Stimulated activated CD4-positive, alpha-beta T cell treated with anti-CD3 and anti-CD28 coated beads, Interleukin-4, amount 100 ng/mL, for 4 hours (primary cell): ENCODE results near the gene ZNF783.
"Not testable (repeated sequence)": the region's sequence is repeated elsewhere in the genome, so short reads cannot be mapped to it uniquely, and the experiment has no call there.

Experiments
- DNase-seq, 2 experiments: peaks; one replicate each; pipeline ENCODE4 v3.0.0-alpha.2; 2020

Gene ZNF783

DNA sequence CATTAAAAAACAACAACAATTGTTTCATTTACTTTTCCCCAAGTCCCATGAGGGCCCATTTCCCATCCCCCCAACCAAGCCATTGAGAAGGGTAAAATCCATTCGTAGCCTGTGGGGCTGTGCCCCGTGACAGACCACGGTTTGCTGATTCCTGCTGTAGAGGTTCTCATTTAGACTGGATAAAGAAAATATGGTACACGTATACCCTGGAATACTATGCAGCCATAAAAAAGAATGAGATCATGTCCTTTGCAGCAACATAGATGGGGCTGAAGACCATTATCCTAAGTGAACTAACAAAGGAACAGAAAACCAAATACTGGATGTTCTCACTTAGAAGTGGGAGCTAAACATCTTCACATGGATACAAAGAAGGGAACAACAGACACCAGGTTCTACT lies 44.9 kb downstream of the ZNF783 start:
- DNase-seq = no peak

DNA sequence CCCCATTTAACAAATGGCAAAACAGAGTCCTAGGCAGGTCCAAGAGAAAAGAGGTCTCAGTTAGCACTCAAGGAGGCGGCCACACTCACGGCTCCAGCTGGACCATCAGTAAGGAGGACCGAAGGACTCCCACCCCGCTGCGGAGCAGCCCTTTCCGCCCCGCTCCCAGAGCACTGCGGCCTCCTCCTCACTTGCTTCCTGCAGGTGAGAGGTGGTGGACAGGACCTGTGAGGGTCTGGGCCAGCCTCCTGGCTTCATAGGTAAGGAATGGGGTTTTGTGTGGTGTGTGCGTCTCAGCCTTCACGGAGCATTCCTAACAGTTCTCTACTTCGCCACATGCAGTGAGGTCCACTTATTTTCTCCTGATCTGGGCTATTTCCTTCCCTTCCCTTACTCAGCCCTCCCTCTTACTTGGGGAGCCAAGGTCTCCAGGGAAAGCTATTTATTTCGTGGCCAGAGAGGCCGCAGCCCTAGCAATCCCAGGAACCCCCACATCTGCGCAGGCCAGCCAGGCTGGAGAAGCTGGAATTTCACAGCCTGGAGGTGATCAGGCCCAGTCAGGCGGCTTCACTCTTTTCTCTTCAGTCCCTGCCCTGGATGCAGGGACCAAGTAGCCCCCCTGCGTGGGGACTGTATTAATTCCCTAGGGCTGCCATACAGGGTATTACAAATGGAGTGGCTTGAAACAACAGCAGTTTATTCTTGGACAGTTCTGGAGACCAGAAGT lies 45.9 kb downstream of the ZNF783 start:
- no peak for DNase-seq

DNA sequence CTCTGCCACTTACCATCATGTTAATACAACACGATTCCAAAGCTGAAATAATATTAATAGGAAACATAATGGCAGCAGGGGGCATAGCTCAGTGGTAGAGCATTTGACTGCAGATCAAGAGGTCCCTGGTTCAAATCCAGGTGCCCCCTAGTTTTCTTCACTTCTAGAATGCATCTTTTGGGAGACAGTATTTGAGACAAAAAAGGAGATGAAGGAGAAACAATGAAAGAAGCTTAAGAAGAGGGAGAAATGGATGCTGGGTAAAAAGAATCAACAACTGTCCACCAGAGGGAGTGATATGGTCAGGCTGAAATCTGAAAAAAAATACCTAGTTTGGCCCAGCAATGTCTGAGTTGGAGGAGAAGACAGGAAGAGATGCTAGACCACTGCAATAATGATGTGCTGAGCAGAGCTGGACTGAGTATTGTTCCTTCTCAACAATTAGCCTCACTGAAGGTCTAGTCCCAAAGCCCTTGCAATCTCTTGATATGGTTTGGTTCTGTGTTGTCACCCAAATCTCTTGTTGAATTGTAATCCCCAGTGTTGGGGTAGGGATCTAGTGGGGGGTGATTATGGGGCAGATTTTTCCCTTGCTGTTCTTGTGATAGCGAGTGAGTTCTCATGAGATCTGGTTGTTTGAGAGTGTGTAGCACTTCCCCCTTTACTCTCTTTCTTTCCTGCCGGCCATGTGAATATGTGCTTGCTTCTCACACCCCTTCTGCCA lies 48.3 kb downstream of the ZNF783 start:
- DNase-seq = no peak

DNA sequence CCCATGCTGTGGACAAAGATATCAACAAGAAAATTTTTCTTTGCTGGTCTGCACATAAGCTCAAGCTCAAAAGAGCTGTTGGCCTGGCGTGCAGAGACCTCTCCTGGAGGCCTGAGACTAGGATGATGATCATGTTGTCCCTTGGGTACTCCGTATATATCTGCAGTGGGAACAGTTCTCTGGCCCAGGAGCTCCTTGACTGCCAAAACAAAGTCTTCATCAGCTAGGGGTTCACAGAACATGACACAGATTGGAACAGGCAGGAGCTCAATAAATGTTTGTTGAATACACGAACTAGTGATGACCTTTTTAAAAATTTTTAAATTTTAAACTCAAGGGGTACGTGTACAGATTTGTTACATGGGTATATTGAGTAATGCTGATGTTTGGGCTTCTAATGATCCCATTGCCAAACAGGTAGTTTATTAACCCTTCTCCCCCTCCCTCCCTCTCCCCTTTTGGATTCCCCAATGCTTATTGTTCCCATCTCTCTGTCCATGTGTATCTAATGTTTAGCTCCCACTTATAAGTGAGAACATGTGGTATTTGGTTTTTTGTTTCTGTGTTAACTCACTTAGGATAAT lies 49.1 kb downstream of the ZNF783 start:
- no peak for DNase-seq

DNA sequence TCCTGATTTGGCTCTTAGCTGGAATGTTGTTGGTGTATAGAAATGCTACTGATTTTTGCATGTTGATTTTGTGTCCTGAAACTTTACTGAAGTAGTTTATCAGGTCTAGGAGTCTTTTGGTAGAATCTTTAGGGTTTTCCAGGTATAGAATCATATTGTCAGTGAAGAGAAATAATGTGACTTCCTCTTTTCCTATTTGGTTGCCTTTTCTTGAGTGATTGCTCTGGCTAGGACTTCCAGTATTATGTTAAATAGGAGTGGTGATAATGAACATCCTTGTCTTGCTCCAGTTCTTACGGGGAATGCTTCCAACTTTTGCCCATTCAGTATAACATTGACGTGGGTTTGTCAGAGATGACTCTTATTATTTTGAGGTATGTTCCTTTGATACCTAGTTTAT lies 52.0 kb downstream of the ZNF783 start:
- no peak for DNase-seq

DNA sequence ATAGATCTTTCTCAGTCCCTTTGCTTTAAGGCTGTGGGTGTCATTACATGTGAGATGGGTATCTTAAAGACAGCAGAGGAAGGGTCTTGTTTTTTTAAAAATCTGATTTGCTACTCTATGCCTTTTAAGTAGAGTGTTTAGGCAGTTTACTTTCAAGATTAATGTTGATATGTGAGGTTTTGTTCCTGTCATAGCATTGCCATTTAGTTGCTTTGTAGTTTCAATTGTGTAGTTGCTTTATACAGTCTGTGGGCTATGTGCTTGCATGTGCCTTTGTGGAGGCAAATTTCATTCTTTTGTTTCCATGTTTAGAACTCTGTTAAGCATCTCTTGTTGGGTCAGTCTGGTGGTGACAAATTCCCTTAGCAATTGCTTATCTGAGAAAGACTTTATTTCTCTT lies 54.6 kb downstream of the ZNF783 start:
- no peak for DNase-seq

DNA sequence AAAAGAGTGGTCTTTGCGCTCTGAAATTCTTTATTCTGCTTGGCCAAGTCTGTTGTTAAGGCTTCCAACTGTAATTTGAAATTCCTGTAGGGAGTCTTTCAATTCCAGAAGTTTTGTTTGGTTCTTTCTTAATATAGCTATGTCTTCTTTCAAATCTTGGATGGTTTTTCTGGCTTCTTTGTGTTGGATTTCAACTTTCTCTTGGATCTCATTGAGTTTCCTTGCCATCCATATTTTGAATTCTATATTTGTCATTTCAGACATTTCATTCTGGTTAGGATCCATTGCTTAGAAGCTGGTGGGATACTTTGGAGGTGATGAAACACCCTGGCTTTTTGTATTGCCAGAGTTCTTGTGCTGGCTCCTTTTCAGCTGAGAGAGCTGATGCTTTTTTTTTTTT lies 55.5 kb downstream of the ZNF783 start:
- DNase-seq = no peak

DNA sequence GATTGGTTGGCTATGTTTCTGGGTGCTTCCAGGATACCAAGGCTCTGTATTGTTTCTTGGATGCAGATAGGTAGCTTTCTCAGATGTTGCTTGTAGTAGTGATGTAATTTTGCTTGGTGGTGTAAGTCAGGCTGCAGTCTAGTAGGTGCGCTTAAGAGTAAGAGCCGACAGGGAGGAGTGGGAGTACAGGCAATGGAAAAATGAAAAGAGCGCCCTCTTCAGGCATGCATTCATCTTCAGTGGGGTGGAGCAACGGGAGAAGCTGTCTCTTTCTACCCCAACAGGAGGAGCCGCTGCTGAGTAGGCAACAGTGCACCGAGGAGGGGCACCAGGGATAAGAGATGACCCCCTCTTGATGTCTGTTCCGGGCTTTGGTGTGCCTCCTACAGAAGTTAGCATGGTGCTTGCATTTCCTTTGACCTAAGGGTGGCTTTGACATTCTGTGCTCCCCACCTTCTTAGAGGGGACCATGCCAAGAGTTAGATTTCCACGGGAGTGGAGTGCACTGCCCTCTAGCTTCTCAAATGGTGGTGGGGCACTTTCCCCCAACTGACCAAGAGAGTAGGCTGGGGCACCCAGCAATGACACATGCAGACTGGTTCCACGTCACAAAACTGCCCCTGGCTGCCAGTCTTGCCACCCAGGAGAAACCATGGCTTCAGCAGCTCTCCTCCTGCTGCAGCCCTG lies 56.1 kb downstream of the ZNF783 start:
- DNase-seq = no peak

DNA sequence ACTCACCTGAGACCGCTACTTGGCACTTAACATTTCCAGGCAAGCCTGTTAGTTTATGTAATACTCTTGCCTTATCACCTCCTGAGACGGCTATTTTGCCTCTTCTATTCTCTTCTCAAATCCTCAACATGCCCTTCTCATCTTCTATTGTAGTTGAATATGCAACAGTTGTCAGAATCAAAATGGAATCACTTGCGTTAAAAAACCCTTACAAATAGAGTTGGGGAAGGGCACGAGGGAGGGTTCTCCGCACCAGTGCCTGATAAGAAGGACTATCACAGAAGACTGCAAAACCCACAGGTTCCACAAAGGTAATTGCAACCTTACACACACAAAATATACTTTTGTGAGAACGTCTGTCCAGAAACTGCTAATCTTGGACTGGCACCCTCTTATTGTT lies 57.4 kb downstream of the ZNF783 start:
- DNase-seq = no peak

DNA sequence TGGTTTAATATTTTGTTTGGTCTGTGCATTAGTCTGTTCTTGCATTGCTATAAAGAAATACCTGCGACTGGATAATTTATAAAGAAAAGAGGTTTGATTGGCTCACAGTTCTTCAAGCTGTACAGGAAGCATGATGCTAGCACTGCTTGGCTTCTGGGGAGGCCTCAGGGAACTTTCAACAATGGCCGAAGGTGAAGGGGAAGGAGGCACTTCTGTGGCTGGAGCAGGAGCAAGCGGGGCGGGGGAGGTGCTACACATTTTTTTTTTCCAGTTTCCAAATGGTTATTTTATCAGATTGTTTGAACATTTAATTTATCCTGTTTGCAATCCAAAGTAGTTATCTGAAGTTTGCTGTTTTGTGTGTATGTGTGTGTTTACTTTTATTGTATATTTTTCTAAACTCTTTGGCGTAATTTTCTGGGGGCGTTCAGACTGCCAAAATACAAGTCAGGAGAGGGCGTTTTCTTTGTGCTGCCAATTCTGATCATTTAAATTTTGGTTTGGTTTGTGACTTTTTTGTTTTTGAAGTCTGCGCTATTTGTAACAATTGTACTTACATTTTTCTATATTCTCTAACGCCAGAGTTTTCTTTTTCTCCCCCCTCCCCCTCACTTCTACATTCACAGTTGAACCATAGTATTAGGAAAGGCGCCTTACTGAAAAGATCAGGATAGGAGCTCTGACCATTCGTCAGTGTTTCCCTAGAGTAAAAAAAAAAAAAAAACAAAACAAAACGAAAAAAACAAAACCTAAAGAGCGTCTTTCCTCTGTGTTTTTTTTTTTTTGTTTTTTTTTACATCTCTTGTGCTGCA lies 58.5 kb downstream of the ZNF783 start:
- DNase-seq = no peak

DNA sequence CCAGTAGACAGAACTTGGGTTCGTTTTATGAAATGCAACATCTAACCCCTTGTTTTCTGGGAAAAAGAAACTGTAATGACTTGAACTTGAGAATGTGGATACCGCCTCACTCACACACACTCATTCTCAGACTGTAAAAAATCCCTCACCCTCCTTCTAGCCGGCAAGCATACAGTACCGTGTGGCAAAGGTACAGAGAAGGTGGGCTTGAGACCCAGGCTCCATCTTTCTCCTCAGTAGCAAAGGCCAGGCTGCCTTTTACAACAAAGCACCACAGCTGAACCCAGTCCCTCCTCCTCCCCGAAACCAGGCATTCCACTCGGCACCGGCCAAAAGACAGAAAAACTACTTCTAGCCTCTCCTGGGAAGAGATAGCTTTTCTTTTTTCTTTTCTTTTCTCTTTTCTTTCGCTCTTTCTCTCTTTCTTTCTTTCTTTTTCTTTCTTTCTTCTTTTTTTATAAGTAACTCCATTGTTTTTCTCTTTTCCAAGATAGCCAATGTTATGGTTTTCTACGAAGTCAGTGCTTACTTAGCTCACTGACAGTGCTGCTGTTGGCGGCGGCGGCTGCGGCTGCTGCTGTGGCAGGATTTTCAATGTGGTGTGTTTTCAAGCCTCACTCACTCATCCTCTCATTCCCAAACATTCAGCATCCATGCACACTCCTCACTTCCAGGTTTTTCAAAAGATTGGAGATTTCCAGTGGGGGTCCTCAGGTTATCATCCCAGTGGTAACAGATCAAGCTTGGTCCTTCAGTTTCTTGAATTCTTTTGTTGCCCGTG lies 59.3 kb downstream of the ZNF783 start:
- DNase-seq = not testable (repeated sequence)

DNA sequence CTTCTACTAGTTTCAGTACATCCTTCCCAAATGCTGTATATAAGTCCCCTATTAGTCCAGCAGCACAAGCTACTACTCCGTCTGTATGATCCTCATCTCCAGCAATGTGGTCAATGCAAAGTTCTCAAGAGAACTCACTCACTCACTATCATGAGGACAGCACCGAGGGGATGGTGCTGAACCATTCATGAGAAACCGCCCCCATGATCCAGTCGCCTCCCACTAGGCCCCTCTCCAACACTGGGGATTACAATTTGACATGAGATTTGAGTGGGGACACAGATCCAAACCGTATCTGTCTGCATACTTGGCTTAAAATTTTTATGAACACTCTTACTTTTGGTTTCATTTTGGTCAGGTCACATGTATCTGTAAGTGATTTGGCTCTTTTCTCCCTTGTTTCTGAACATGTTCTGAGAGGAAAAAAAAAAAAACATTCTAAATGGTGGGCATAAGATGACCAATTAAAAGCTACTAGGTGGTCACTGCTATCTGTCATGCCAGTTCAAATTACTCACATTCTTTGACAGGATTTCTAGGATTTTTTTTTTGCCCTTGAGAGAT lies 60.1 kb downstream of the ZNF783 start:
- no peak for DNase-seq

DNA sequence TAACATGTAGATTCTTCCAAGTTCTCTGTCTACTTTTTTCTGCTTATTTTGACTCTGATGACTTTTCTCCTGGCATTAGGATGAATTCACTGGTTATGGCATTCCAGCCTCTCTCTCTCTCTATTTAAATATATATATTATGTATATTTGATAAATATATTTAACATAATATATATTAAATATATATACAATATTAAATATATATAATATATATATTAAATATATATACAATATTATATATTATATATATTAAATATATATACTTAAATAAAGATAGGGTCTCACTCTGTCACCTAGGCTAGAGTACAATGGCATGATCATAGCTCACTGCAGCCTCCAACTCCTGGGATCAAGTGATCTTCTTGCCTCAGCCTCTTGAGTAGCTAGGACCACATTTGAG lies 60.7 kb downstream of the ZNF783 start:
- DNase-seq = no peak

DNA sequence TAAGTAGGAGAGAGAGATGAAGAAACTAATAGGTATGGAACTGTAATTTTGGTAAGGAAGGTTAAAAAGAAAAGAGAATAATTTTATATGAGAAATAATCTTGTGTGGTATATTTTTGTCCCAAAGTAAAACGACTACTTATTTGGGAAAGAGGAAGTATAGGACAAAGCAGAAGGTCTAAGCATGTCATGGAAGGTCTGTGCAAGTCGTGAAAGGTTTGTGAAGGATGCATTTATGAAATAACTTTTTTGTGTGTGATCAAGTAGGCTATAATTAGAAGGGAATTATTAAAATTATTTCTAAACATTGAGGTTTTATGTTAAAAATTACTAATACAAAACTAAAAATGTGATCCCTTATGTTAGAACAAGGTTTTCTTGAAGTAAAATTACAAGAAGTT lies 63.3 kb downstream of the ZNF783 start:
- DNase-seq = no peak

DNA sequence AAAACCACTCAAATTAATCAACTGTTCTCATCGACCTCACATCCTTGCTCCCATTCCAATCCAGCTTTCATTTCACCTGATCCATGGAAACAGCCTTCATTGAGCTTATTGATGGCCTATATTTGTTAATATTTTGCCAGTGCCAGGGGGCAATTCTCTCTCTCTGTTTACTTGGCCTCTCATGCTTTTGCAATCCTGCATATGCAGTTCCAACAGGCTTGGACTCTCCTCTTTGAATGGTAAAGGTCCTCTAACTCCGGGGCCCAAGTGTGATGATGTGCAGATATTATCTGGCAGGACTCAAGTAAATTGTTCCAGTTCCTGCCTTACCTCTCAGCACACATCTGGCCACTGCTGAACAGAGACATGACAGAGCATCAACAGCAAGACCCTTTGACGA lies 67.3 kb downstream of the ZNF783 start:
- DNase-seq = no peak

DNA sequence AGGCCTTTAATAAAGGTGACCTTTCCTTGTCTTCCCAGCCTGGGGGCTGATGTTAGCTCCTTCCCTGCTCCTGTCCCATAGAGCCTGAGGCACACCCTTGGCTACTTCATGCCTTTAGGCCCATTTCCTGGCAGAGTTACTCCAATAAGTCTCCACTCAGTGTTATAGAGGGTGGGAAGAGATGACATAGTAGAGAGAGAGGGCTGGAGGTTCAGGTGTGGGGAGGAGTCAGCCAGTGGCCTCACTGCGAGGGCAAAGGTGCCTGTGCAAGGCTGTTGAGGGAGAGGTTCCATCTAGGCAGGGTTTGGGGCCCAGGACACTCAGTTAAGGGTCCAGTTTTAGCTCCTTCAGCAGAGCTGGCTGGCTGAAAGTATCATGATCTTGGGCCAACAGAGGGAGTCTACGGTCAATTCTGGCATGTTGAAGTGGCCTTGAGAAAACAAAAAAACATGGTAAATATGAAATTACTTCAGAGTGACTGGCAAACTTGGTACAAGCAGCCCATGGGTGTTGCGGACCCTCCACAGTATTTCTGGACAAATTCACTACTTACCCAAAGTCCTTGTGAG lies 67.9 kb downstream of the ZNF783 start:
- DNase-seq = no peak

DNA sequence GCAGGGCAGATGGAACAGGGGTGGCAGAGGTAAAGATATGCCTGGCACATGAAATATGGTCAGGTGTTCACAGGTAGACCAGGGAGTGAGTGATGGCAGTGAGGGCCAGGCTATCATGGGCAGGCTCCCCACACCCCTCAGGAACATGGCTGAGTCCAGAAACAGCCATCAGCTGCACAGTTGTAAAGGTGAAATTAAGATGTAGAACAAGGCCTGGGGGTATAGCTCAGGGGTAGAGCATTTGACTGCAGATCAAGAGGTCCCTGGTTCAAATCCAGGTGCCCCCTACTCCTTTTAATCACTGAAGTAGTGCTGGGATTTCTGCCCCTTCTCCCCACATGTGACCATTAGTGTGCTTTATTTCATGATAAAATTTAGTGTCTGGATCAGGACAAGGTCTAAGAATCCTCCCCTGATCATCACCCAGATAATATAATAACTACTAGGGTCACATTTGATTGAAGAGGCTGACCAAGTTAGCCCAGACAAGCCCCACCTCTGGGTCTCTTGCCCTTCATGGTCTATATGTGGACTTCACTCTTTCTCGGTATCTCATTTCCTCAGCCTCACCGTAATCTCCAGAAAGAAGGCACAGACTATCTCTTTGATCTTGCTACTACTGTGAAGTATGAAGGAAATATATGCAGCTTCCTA lies 69.0 kb downstream of the ZNF783 start:
- no peak for DNase-seq

DNA sequence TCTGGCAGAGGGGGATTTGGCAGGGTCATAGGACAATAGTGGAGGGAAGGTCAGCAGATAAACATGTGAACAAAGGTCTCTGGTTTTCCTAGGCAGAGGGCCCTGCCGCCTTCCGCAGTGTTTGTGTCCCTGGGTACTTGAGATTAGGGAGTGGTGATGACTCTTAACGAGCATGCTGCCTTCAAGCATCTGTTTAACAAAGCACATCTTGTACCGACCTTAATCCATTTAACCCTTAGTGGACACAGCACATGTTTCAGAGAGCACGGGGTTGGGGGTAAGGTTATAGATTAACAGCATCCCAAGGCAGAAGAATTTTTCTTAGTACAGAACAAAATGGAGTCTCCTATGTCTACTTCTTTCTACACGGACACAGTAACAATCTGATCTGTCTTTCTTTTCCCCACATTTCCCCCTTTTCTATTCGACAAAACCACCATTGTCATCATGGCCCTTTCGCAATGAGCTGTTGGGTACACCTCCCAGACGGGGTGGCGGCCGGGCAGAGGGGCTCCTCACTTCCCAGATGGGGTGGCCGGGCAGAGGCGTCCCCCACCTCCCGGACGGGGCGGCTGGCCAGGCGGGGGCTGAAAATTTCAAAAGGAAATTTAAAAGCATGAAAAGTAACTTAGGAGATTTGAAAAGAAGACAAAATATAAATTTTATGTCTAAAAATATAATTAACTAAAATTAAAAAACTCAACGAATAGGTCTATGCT lies 70.8 kb downstream of the ZNF783 start:
- DNase-seq = not testable (repeated sequence)

DNA sequence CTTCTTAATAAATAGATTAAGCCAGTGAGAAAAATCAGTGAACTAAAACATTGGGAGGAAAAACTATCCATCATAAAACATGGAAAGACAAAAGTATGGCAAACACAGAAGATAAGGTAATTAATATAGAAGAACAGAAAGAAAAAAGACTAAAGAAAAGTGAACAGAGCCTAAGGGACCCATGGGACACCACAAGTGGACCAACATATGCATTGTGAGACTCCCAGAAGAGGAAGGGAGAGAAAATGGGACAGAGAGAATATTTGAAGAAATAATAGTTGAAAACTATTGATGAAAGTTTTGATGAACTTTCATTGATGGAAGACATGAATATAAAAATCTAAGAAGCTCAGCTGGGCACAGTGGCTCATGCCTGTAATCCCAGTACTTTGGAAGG lies 71.3 kb downstream of the ZNF783 start:
- no peak for DNase-seq

DNA sequence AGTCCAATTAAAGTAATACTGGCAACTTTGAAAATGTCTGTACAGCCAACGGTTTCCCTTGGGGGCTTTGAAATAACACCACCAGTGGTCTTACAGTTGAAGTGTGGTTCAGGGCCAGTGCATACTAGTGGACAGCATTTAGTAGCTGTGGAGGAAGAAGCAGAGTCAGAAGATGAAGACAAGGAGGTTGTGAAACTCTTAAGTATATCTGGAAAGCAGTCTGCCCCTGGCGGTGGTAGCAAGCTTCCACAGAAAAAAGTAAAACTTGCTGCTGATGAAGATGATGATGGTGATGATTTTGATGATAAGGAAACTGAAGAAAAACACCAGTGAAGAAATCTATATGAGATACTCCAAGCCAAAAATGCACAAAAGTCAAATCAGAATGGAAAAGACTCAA lies 72.2 kb downstream of the ZNF783 start:
- no peak for DNase-seq
